ENCODE measurements around the gene S100A1.
A peak's percentile ranks its signal among the peaks of the same experiment; 100 is the strongest.

The S100A1 gene

DNA sequence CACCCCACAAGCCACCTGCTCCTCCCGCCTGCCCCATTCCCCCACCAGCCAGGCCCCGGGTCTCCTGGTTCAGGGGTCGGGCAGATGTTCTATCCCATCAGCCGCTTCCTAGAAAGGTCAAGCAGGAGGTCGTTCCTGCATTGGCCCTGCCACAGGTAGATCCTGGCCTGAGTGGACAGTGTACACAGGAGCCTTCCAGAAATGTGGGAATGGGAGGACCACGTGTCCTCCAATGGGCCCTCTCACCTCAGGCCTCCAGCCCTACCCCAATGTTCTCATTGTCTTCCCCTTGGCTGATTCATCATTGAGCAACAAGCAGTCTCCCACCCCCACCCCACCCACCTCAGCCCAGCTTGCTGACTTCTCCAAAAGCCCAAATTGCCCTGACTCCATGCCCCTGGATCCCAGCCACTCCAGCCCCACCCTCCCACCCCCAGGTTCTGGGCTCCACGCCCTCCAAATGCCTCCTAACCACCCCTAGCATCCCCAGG, 17.4 kb upstream of the S100A1 start:
- no peak for DNase-seq

DNA sequence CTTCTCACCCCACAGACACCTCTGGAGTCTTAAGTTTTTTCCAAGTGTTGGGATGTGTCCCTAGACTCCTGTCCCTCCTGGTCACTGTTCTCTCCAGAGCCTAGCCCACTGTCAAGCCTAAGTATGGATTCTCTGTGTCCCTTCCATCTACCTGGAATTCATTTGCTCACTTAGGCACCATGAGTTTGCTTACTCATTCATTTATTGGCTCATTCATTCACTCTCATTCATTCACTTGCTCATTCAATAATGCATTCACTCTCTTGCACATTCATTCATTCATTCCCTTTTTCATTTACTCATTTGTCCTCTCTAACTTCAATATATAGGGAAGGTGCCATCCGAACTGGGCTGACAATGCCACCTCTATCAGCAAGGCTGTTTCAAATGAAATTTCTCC, 16.9 kb upstream of the S100A1 start:
- DNase-seq: no peak

DNA sequence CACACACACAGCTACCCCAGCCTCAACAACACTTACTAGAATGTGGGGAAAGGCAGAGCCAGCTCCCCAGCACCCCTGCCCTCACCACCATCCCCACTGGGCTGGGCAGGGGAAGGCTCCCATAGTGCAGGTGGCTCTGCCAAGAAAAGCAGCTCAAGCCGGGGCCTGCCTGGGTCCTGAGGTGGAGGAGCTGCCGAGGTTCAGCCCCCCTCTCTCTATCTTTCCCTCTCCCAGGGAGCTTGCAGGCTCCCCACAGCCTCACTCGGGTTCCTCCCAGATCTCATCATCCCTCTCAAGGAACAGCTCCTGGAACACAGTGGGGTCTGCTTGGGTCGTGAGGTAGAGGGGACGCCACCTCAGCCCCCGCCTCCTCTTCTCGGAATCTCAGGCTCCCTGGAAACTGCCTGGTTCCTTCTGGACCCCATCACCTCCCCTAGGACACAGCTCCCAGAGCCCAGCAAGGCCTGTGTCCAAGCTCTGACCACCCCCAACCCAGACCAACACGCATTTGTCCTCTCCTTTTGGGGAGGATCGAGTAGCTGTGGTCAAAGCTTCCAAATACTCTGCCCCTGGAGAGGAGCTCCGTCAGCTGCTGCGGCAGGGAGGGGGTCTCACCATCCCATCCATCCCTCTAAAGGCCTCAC, 16.0 kb upstream of the S100A1 start:
- DNase-seq: no peak

GRCh38 chr1:153612755-153613331, 15.4 kb upstream of the S100A1 start, which contains the start of gene S100A16:
TSS of gene S100A16 (minus strand) at chr1:153613137. CDS start at chr1:153608151, 4,986 bp downstream.
- no peak for DNase-seq

GRCh38 chr1:153613406-153613805, 14.8 kb upstream of the S100A1 start:
- no peak for DNase-seq

- no peak for DNase-seq
These were observed 13.9 kb upstream of the S100A1 start for GRCh38 chr1:153614189-153614900.

DNA sequence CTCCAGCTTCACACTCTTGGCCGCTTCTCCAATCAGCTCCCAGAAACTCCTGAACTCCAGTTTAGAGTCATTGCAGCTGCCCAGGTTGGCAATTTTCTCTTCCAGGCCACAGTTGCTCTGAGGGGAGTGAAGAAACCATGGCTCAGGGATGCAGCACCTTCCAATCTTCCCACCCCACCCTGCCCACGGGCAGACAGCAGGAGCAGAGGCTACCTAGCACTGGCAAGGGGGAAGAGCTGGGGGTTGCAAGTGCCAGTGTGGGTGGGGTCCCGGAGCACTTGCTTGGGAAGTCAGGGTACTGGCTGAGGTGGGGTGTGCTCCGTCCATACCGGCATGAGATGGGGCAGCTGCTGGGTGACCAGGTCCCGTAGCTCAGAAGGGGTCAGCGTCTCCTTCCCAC, 13.3 kb upstream of the S100A1 start:
- no peak for DNase-seq

- DNase-seq: no peak
These were observed 12.8 kb upstream of the S100A1 start for GRCh38 chr1:153615406-153615805.

GRCh38 chr1:153616144-153616916, 11.9 kb upstream of the S100A1 start, which contains the start of gene S100A14:
TSS of gene S100A14 (minus strand) at chr1:153616325. CDS start at chr1:153615858, 467 bp downstream.
- no peak for DNase-seq

DNA sequence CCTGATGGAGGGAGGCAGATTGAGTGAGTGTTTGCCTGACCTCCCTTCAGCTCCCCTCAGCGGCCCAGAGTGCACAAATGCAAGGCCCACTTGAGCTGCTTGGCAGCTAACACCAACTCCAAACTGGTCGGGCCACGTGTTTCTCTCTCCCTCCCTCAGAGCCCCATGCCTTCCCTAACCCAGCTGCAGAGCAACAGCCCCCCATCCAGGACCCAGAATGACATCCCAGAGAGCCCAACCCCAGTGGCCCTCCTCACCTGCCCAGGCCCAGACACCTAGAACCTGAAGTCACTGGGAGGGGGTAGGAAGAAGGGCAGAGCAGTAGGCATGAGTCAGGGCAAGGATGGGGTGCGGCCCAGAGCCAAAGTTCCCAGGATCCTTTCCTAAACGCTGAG, 11.3 kb upstream of the S100A1 start:
- DNase-seq: no peak

DNA sequence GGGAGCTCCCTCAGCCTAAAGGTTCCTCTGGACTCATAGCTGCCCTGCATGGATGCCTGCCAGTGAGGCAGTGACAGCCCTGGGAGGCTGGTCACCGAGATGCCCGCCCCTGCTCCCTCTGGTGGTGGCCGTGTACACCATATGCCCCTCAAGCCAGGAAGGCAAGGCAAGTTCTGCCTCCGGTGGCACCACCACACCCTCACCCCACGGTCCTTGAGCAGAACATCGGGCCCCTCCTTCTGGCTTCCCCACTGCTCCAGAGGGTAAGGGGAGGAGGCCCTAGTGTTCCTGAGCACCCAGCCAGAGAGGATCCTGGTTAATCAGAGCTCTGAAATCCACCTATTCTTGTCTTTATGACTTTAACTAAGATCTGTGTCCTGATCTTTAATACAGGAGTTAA, 10.6 kb upstream of the S100A1 start:
- DNase-seq: peak; percentile 61

DNA sequence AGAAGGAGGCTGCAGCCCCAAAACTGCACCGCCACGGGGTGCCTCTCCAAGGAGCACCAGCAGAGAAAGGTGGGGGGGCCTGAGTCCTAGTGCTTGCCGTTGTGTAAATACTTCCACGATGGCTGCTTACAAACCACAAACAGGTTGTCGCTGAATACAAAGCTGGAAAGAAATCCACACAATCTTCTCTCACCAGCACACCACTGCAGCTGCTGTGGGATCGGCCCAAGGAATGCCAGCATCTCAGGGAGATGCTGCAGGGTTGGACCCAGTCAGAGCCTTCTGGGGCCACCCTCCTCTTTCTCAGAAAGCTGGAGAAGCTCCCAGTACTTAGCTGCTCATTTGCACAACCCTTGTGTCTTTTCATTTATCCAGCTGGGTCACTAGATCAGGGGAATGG, 9.1 kb upstream of the S100A1 start:
- DNase-seq: no peak

GRCh38 chr1:153623101-153623500, 5.1 kb upstream of the S100A1 start:
- DNase-seq: no peak

- no peak for DNase-seq
These were observed 3.1 kb upstream of the S100A1 start for GRCh38 chr1:153624965-153625611.

DNA sequence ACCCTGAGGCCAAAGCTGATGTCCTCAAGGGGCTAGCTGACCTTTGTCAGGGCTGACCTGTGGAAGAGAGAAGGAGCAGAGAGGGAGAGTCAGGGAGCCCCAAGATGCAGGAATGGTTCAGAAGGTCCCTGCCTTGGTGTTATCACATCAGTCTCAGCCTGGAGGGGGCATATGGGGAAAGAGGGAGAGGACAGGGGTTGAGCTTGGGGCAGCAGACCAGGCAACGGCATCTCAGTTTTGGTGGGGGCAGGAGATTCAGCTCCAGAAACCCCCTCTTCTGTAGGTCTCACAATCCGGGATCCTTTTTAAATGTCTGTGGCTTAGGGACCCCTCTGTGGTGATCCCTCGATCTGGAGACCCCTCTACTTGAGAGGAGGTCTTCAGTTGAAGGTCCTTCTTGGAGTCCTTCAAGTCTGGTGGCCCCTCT, 1.7 kb upstream of the S100A1 start:
- no peak for DNase-seq

DNA sequence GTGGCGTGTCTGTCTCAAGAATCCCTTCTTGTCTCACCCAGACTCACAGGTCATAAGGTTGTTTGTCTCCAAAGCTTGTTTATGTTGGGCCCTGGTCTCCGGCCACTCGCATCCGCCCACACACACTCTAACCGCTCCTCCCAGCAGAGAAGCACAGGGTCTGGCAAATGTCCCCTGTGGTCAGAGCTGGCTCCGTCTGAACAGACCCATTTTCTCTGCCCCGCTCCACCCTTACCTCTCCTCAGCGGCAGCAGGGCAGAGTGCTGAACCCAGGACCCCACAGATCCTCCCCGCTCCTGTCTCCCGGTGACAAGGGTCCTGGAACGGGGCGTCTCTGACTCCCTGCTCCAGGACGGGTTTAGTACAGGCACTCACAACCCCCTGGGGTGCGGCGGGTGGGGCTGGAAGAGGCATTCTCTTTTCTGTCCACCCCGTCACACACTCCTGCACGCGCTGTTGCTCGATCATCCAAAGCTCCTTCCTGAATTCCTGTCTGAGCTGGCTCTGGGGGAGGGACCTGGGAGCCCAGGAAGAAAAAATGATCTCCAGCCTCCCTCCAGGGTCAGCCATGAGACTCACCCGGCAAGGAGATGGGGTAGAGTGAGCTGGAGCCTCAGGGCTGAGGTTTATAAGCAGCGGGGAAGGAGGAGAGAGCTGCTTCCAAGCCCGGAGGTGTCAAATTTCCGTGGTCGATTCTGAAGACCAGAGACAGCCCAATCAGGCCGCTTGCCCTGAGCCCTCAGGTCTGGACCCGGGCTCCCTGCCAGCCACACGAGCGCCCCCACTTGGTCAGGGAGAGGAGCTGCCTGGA, 1.1 kb upstream of the S100A1 start, which contains the start of gene S100A13:
TSS of gene S100A13 (minus strand) at position 602 of the 811 bp plus-strand sequence. CDS start 1,033 bp downstream, outside the sequence.
- no peak for DNase-seq

DNA sequence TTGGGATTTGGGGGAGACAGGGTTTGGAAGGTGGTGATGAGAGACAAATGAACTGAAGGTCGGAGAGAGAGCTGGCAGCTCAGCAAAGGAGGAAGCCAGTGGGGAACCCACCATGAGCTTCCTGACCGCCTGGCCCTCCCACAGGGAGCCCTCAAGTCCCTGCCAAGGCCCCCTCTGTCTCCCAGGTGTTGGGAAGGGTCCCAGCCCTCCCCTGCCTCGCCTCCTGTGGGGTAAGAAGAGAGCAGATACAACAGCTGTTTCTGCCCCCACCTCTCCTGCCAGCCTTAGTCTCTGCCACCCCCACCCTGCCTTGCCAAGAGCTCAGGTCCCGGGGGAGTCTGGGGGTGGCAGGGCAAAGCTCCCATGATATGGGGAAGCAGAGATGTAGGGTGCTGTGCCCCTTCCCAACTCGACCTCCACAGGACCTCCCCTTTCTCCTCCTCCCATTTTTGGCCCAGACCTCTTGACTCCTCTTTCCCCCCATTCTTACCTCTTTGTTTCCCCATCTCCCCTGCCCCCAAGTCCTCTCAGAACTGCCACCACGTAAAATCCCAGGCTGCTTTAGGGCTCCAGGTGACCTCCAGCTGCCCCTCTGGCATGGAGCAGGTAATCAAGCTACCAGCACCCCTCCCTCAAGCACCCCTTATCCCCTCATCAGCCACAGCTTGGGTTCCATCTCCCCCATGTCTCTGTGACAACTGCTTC, 556 bp downstream of the S100A1 start:
- no peak for DNase-seq

DNA sequence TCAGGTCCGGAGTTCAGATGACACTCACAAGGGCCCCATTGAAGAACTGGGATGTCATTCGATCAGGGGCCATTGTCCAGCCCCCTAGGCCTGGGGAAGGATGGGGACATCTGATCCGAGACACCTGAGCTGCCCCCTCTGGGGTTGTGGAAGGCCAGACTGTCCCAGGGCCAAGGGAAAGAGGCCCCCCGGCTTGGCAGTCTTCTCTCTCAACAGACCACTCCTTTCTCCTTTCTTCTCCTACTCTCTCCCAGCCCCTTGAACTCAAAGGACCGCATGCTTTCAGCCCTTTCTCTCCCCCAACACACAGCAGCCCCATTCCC, 1.1 kb downstream of the S100A1 start:
- no peak for DNase-seq

DNA sequence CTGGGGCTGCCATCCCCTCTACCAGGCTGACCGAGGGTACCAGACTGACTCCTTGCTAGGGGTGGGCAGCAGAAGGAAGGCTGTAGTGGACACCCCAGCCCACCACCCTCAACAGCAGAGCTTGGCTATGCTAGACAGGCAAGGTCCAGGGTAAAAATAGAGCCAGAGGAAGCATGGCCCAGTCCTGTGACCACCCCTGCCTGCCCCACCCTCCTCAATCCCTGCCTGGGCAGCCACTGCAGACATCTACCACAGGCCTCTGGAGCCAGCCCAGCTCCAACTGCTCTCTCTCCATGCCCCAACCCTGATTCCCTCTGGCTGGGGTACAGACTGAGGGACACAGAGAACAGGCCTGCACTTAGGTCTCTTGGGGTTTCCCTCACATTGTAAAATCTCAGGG, 1.7 kb downstream of the S100A1 start:
- no peak for DNase-seq

DNA sequence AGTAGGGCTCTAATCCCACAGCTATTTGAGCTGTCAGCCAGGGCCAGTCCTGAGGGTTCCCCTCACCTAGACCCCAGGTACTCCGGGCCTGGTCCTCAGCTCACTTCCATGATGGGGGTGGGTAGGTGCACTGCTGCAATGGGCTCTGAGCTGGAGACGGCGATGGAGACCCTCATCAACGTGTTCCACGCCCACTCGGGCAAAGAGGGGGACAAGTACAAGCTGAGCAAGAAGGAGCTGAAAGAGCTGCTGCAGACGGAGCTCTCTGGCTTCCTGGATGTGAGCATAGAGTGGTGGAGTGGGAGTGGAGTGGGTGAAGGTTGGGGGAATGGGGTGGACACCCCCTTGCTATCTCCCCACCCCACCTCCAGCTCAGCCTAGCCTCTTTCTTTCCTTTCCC, 2.1 kb downstream of the S100A1 start:
- no peak for DNase-seq

Measured in CD4-positive, alpha-beta T cell treated with Interleukin-21 for 1 hour (primary cell).